ENCODE data around the gene LHX8.

LHX8 gene

GRCh38 chr1:75203415-75204277 is 69.5 kb downstream of the LHX8 start:
- no peak for DNase-seq (ENCODE audit: low read depth in 2 of 2)

GRCh38 chr1:75208862-75209261 is 74.7 kb downstream of the LHX8 start:
- no peak for DNase-seq (ENCODE audit: low read depth in 2 of 2)
